Endothelial cell of umbilical vein (primary cell): ENCODE data around the gene BMPR1A.

ENCODE experiments used
- JUN ChIP-seq: IDR thresholded peaks from 2 replicates; pipeline ENCODE4 v1.6.1; 2011; ENCODE audit warnings: borderline replicate concordance, low read depth; ENCODE audit not compliant: insufficient read length, insufficient read depth
- TF ChIP-seq, protein P1 (sequence below), 2 donors: IDR thresholded peaks; 1 replicate in 1 of 2; 2 replicates in 1 of 2; pipeline ENCODE4 v1.5.1; 2011; ENCODE audit warnings: low read length in 2 of 2, mild to moderate bottlenecking in 2 of 2, moderate library complexity in 2 of 2, control low read depth in 1 of 2, inconsistent platforms in 1 of 2, low read depth in 1 of 2; ENCODE audit not compliant: insufficient read depth in 1 of 2; ENCODE audit errors: extremely low read depth in 1 of 2

DNA sequence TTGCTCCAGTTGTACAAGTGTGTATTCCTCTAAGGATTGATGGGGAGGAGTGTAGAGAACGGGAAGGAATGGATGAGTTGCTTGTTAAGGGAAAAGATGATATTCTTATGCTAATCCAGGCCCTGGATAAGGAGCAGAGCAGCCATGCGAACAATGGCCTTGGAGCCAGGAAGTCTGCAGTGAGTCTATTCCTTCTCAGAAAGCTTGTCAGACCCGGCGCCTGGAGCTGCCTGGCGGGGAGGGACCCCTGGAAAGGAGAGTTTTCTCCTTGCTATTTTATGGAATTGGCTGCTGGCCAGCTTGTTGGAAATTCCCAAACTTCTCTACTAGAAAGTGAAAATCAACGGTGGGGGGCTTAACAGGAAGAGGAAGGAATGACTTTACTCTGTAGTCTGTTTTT, 111.9 kb downstream of the BMPR1A start:
- TF ChIP-seq, protein P1, sequence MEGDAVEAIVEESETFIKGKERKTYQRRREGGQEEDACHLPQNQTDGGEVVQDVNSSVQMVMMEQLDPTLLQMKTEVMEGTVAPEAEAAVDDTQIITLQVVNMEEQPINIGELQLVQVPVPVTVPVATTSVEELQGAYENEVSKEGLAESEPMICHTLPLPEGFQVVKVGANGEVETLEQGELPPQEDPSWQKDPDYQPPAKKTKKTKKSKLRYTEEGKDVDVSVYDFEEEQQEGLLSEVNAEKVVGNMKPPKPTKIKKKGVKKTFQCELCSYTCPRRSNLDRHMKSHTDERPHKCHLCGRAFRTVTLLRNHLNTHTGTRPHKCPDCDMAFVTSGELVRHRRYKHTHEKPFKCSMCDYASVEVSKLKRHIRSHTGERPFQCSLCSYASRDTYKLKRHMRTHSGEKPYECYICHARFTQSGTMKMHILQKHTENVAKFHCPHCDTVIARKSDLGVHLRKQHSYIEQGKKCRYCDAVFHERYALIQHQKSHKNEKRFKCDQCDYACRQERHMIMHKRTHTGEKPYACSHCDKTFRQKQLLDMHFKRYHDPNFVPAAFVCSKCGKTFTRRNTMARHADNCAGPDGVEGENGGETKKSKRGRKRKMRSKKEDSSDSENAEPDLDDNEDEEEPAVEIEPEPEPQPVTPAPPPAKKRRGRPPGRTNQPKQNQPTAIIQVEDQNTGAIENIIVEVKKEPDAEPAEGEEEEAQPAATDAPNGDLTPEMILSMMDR (IDR thresholded peaks at IDR 0.05; ENCODE audit: extremely low read depth in 1 of 2, insufficient read depth in 1 of 2, low read depth in 1 of 2, low read length in 2 of 2): no peak
- TF ChIP-seq JUN: peak; percentile 17
